K562 (cell line): ENCODE measurements around the gene MAP4K4. TPM values are rescaled to one million over a fixed set of nuclear protein-coding genes. Genes with fewer than 3 reads are reported as not detected.

Experiments
- ATAC-seq: fragments of 200-7000 bp; cut with Tn5 transposase; 3 replicates; pipeline ENCODE4 v1.9.1; 2020; ENCODE audit warnings: moderate library complexity
- BruUV-seq: library from RNA; stranded (reverse); fragments of 400-500 nt; replicated peaks from 2 replicates; lab custom pipeline; 2021; lab: Mats Ljungman, UMichigan
- CTCF ChIA-PET: fragments of 300-600 bp; formaldehyde crosslinking; extraction: SDS; loops from one replicate; lab custom pipeline; 2021; ENCODE audit warnings: low intra/inter-chr PET ratio; lab: Yijun Ruan, JAX
- POLR2A ChIA-PET: fragments of 300-600, 350-650 bp; sonication (Branson Sonifier 250); formaldehyde crosslinking; extraction: SDS; loops from one replicate; lab custom pipeline; 2021; ENCODE audit warnings: antibody characterized with exemption, inconsistent platforms; lab: Yijun Ruan, JAX
- DNase-seq, 4 experiments: peaks; one replicate each; pipeline versions ENCODE4 v3.0.0 to v3.0.0-alpha.2; 2011 to 2018; ENCODE audit warnings: low spot score in 3 of 4, mixed read lengths in 3 of 4; ENCODE audit errors: extremely low read depth in 1 of 4
- FAIRE-seq: peaks from 2 replicates; lab custom pipeline; 2011; peaks lifted over from hg19 to GRCh38; lab: Jason Lieb, UNC
- H2AFZ ChIP-seq: 2 replicates; pipeline ENCODE4 v1.6.0; 2011; ENCODE audit warnings: low read depth, low read length, control low read depth, inconsistent platforms
- H3K27ac ChIP-seq: fragments of 200-600 bp; 3 replicates; pipeline ENCODE4 v1.8.0; 2011; ENCODE audit warnings: low read depth, mild to moderate bottlenecking, control low read depth, inconsistent platforms, low read length, moderate library complexity, mixed read lengths; ENCODE audit errors: extremely low read depth
- H3K27me3 ChIP-seq, 2 experiments: fragments of 300-600 bp in 1 of 2; 2 replicates in 1 of 2; 3 replicates in 1 of 2; pipeline versions ENCODE4 v1.6.0 to v1.8.0; 2011; ENCODE audit warnings: inconsistent platforms in 2 of 2, low read length in 2 of 2, mild to moderate bottlenecking in 1 of 2, mixed read lengths in 1 of 2, moderate library complexity in 1 of 2; ENCODE audit not compliant: control insufficient read depth in 2 of 2, insufficient read depth in 2 of 2
- H3K36me3 ChIP-seq: fragments of 300-600 bp; 3 replicates; pipeline ENCODE4 v1.8.0; 2011; ENCODE audit warnings: mild to moderate bottlenecking, low read length, inconsistent platforms; ENCODE audit not compliant: control insufficient read depth, insufficient read depth
- H3K4me1 ChIP-seq, 2 experiments: fragments of 200-600 bp in 1 of 2; replicated peaks in 1 of 2; 2 replicates in 1 of 2; 3 replicates in 1 of 2; pipeline versions ENCODE4 v1.5.1 to v1.8.0; 2011; ENCODE audit warnings: inconsistent platforms in 2 of 2, low read length in 2 of 2, mild to moderate bottlenecking in 1 of 2, mixed read lengths in 1 of 2, moderate library complexity in 1 of 2; ENCODE audit not compliant: control insufficient read depth in 2 of 2, insufficient read depth in 2 of 2
- H3K4me2 ChIP-seq: 2 replicates; pipeline ENCODE4 v1.6.1; 2011; ENCODE audit warnings: low read length, control low read depth, inconsistent platforms, mixed read lengths; ENCODE audit not compliant: insufficient read depth
- H3K4me3 ChIP-seq: fragments of 200-600 bp; sonication (generic), shearing (Covaris generic); 2 replicates; pipeline ENCODE4 v1.5.1; 2016; ENCODE audit warnings: control low read depth, inconsistent platforms
- H3K79me2 ChIP-seq: fragments of 200-600 bp; 3 replicates; pipeline ENCODE4 v1.8.0; 2011; ENCODE audit warnings: low read length, inconsistent platforms; ENCODE audit not compliant: control insufficient read depth, insufficient read depth
- H3K9ac ChIP-seq, 2 experiments: 2 replicates each; pipeline versions ENCODE4 v1.6.0 to v1.6.1; 2011; ENCODE audit warnings: low read depth in 2 of 2, low read length in 2 of 2, control low read depth in 1 of 2, inconsistent platforms in 1 of 2, mild to moderate bottlenecking in 1 of 2, mixed read lengths in 1 of 2; ENCODE audit not compliant: insufficient read depth in 1 of 2
- H3K9me1 ChIP-seq: one replicate; pipeline ENCODE4 v1.6.0; 2011; ENCODE audit warnings: inconsistent platforms, mild to moderate bottlenecking, low read length, moderate library complexity; ENCODE audit not compliant: control insufficient read depth, insufficient read depth
- H3K9me3 ChIP-seq: replicated peaks from 2 replicates; pipeline ENCODE4 v1.5.1; 2011; ENCODE audit warnings: low read depth, low read length, inconsistent platforms; ENCODE audit not compliant: control insufficient read depth, insufficient read depth
- H4K20me1 ChIP-seq: replicated peaks from 2 replicates; pipeline ENCODE4 v1.6.1; 2011; ENCODE audit warnings: low read length, inconsistent platforms, mixed read lengths; ENCODE audit not compliant: control insufficient read depth, insufficient read depth
- ATF6 ChIP-seq: sonication (generic); formaldehyde crosslinking; IDR thresholded peaks from 2 replicates; pipeline ENCODE4 v1.4.0; 2020; ENCODE audit warnings: mild to moderate bottlenecking, missing genetic modification reagents
- CAMTA2 ChIP-seq: fragments of 250-450 bp; sonication (Bioruptor Pico); conservative IDR thresholded peaks from 2 replicates; pipeline ENCODE4 v1.5.1; 2022
- GTF2B ChIP-seq: IDR thresholded peaks from 2 replicates; pipeline ENCODE4 v1.6.1; 2011; ENCODE audit not compliant: insufficient read length; ENCODE audit errors: extremely low read depth
- HDAC6 ChIP-seq: IDR thresholded peaks from 2 replicates; pipeline ENCODE4 v1.6.1; 2012; ENCODE audit warnings: low read depth, mild to moderate bottlenecking, control low read depth, inconsistent platforms, low read length, moderate library complexity
- HMG20A ChIP-seq: fragments of 450-650 bp; formaldehyde crosslinking; conservative IDR thresholded peaks from 2 replicates; pipeline ENCODE4 v1.4.0; 2020; ENCODE audit warnings: mild to moderate bottlenecking, mixed read lengths
- PKNOX1 ChIP-seq: fragments of 450-650 bp; IDR thresholded peaks from 2 replicates; pipeline ENCODE4 v1.6.1; 2016
- PRMT5 ChIP-seq: sonication (generic); formaldehyde crosslinking; IDR thresholded peaks from 2 replicates; pipeline ENCODE4 v1.5.0; 2020; ENCODE audit warnings: missing genetic modification reagents
- SETDB1 ChIP-seq: IDR thresholded peaks from one replicate; pipeline ENCODE4 v1.6.1; 2012; ENCODE audit warnings: low read length, control low read depth, inconsistent platforms
- SIN3B ChIP-seq: fragments of 450-650 bp; IDR thresholded peaks from 2 replicates; pipeline ENCODE4 v1.6.1; 2017; ENCODE audit warnings: low read depth, mild to moderate bottlenecking, moderate library complexity
- TFAP4 ChIP-seq: sonication (generic); formaldehyde crosslinking; IDR thresholded peaks from 2 replicates; pipeline ENCODE4 v1.8.0; 2022; ENCODE audit warnings: missing genetic modification reagents, mild to moderate bottlenecking, moderate library complexity, borderline replicate concordance
- ZNF551 ChIP-seq: fragments of 250-450 bp; sonication (Bioruptor Pico); IDR thresholded peaks from 2 replicates; pipeline ENCODE4 v1.5.0; 2021; ENCODE audit warnings: mild to moderate bottlenecking, moderate library complexity
- ZNF57 ChIP-seq: fragments of 450-650 bp; formaldehyde crosslinking; IDR thresholded peaks from 2 replicates; pipeline ENCODE4 v1.4.0; 2020; ENCODE audit warnings: mild to moderate bottlenecking, moderate library complexity
- WGBS: fragments of 100-300 bp; shearing (Covaris generic); methylation state at CpG from one replicate; pipeline ENCODE4 v1.1.6; 2016; ENCODE audit warnings: low coverage, mixed read lengths; ENCODE audit not compliant: insufficient coverage; ENCODE audit errors: missing lambda C conversion rate; 5-methylcytosine and 5-hydroxymethylcytosine counted together
- in situ Hi-C: fragments of 300-500 bp; cut with MboI; formaldehyde crosslinking; loops from 4 replicates; pipeline ENCODE4 v1.15.0; 2018; ENCODE audit warnings: inconsistent platforms, mixed read lengths
- intact Hi-C: fragments of 100-400 bp; cut with micrococcal nuclease; formaldehyde crosslinking; loops from 2 replicates; pipeline ENCODE4 v1.14.2; 2022
- polyA plus RNA-seq, 8 experiments: library from polyadenylated mRNA; depleted of rRNA in 4 of 8; stranded (reverse) in 5 of 8; unstranded in 3 of 8; fragments of >200 nt; fragmentation: Nextera tagmentation in 2 of 8; fragmentation: Illumina TruSeq in 1 of 8; extraction: Ambion mirVana in 2 of 8; extraction: Trizol in 1 of 8; gene quantifications; 2 replicates each; pipeline versions ENCODE4 v1.2.1 to v1.2.3, GENCODE V29; 2011 to 2014; ENCODE audit warnings: inconsistent platforms in 1 of 8, missing spikeins in 1 of 8
- total RNA-seq, 7 experiments: library from RNA; depleted of rRNA in 6 of 7; stranded (reverse); fragments of >200 nt in 6 of 7; fragmentation: Illumina TruSeq in 2 of 7; extraction: Trizol in 2 of 7; gene quantifications; 2 replicates each; pipeline versions ENCODE4 v1.2.1 to v1.2.3, GENCODE V29; 2011 to 2021; ENCODE audit warnings: low replicate concordance in 1 of 7

MAP4K4 gene
- total and polyA plus RNA-seq, 9 of the 15 experiments (the other 6 are each of a cell fraction or from before 2014, with no cell fraction given) = 7.6 to 76.4 (median 50.6) TPM

GRCh38 chr2:101829429-101829828 is 131.9 kb downstream of the MAP4K4 start:
- H2AFZ ChIP-seq = no peak overlapping the region
- FAIRE-seq = no peak

GRCh38 chr2:101830146-101830545 is 132.6 kb downstream of the MAP4K4 start:
- CTCF ChIA-PET = no interaction called here
- TF ChIP-seq ATF6 (CRISPR knock-in tag) (no peak), HDAC6 (no peak), HMG20A (CRISPR knock-in tag) (no peak), SIN3B (no peak), PKNOX1 (no peak), PRMT5 (CRISPR knock-in tag) (no peak), ZNF551 (CRISPR knock-in tag) (no peak), GTF2B (no peak)

More at GRCh38 chr2:101829429-101829828, 131.9 kb downstream of the MAP4K4 start:
- in situ Hi-C loops (loop anchor here (10.0 kb wide), 1 partner anchor 415 kb away; no protein-coding TSS in a partner anchor), intact Hi-C loops (no loop called here)
- no peak for DNase-seq
- ATAC-seq = no peak
- H3K36me3 ChIP-seq = peaks cover 70% of the 10 kb centered on the region
- ChIA-PET POLR2A (interaction anchor here (1.0 kb wide), 1 partner anchor 62 kb away, joined by 4 read pairs; no protein-coding TSS in a partner anchor), CTCF (no interaction called here)
- no peak overlapping the region for H3K27ac ChIP-seq
- no peaks in the 10 kb centered on the region for H3K9me1 ChIP-seq
- TF ChIP-seq SETDB1 (no peak), CAMTA2 (no peak), ZNF57 (CRISPR knock-in tag) (no peak), TFAP4 (CRISPR knock-in tag) (no peak)
- H3K9ac ChIP-seq = no peak overlapping the region
- WGBS = 96% methylated on average over 3 of the region's 3 CpGs
- H3K4me1 ChIP-seq = peaks cover 0 to 31% of the 10 kb centered on the region in 2 experiments; a peak in 3 of 5 replicates
- no peaks in the 10 kb centered on the region; the same call in 1 of the 2 replicates for H3K9me3 ChIP-seq
- no peak overlapping the region for H3K4me3 ChIP-seq
- no TSS peak for BruUV-seq
- H3K4me2 ChIP-seq = no peak overlapping the region
- H3K27me3 ChIP-seq = no peaks in the 10 kb centered on the region
- 0 out of 2 replicates have a peak, but pooled peaks cover 6% of the 10 kb centered on the region for H4K20me1 ChIP-seq
- no peaks in the 10 kb centered on the region for H3K79me2 ChIP-seq

More at GRCh38 chr2:101830146-101830545, 132.6 kb downstream of the MAP4K4 start:
- Histone ChIP-seq H3K36me3 (peaks cover 73% of the 10 kb centered on the region), H3K9me1 (no peaks in the 10 kb centered on the region), H3K9ac (no peak overlapping the region), H3K27ac (no peak overlapping the region), H3K27me3 (no peaks in the 10 kb centered on the region), H3K4me1 (peaks cover 0 to 31% of the 10 kb centered on the region in 2 experiments; a peak in 3 of 5 replicates), H3K9me3 (no peaks in the 10 kb centered on the region; the same call in 1 of the 2 replicates), H3K4me2 (no peak overlapping the region), H4K20me1 (0 out of 2 replicates have a peak, but pooled peaks cover 6% of the 10 kb centered on the region), H3K79me2 (no peaks in the 10 kb centered on the region), H3K4me3 (no peak overlapping the region), H2AFZ (no peak overlapping the region)
- 46% methylated on average over 1 of the region's 1 CpG for WGBS
- DNase-seq (no peak), ATAC-seq (no peak), FAIRE-seq (no peak)
- POLR2A ChIA-PET = no interaction called here
- intact Hi-C loops (loop anchor here (2.0 to 5.0 kb wide), 3 partner anchors 59 to 313 kb away; partner anchors contain the start of gene MAP4K4), in situ Hi-C loops (no loop called here)
- BruUV-seq = no TSS peak
